Measurements from ENCODE around the gene FITM1.
A peak's percentile ranks its signal among the peaks of the same experiment; 100 is the strongest.

Gene FITM1

GRCh38 chr14:24088095-24088494 is 42.4 kb upstream of the FITM1 start:
- no peak overlapping the region for H2AFZ ChIP-seq
- TF ChIP-seq CTCF (IDR thresholded peaks at IDR 0.05): no peak
- no peak overlapping the region for H3K4me2 ChIP-seq (ENCODE audit: low read length)
- H3K27ac ChIP-seq: no peak overlapping the region
- H3K9ac ChIP-seq: no peak overlapping the region
- no peaks in the 10 kb centered on the region for H3K9me3 ChIP-seq (ENCODE audit: control insufficient read depth, low read length)
- H3K36me3 ChIP-seq (ENCODE audit: control insufficient read depth, insufficient read depth, low read length): no peaks in the 10 kb centered on the region
- H3K4me1 ChIP-seq: peaks cover 3% of the 10 kb centered on the region
- H3K79me2 ChIP-seq: no peaks in the 10 kb centered on the region
- H3K27me3 ChIP-seq (ENCODE audit: control insufficient read depth, insufficient read depth, low read length): no peaks in the 10 kb centered on the region
- no peak overlapping the region for H3K4me3 ChIP-seq (ENCODE audit: low read depth, low read length)

- no peak overlapping the region for H2AFZ ChIP-seq
- TF ChIP-seq CTCF (IDR thresholded peaks at IDR 0.05): no peak
- H3K4me2 ChIP-seq (ENCODE audit: low read length): peak overlapping the region; percentile 22
- peaks cover 9% of the 10 kb centered on the region for H3K4me1 ChIP-seq
- H3K4me3 ChIP-seq (ENCODE audit: low read depth, low read length): no peak overlapping the region
- H3K36me3 ChIP-seq (ENCODE audit: control insufficient read depth, insufficient read depth, low read length): no peaks in the 10 kb centered on the region
- no peak overlapping the region for H3K9ac ChIP-seq
- H3K9me3 ChIP-seq (ENCODE audit: control insufficient read depth, low read length): no peaks in the 10 kb centered on the region
- H3K79me2 ChIP-seq: no peaks in the 10 kb centered on the region
- H3K27me3 ChIP-seq (ENCODE audit: control insufficient read depth, insufficient read depth, low read length): no peaks in the 10 kb centered on the region
- H3K27ac ChIP-seq: no peak overlapping the region
These were observed 40.6 kb upstream of the FITM1 start for GRCh38 chr14:24089890-24090289.

GRCh38 chr14:24092110-24092504 is 38.4 kb upstream of the FITM1 start:
- no peaks in the 10 kb centered on the region for H3K36me3 ChIP-seq (ENCODE audit: control insufficient read depth, insufficient read depth, low read length)
- peaks cover 8% of the 10 kb centered on the region for H3K79me2 ChIP-seq
- no peaks in the 10 kb centered on the region for H3K27me3 ChIP-seq (ENCODE audit: control insufficient read depth, insufficient read depth, low read length)
- H3K27ac ChIP-seq: no peak overlapping the region
- peaks cover 15% of the 10 kb centered on the region for H3K4me1 ChIP-seq
- no peak overlapping the region for H3K4me2 ChIP-seq (ENCODE audit: low read length)
- H3K9ac ChIP-seq: no peak overlapping the region
- no peaks in the 10 kb centered on the region for H3K9me3 ChIP-seq (ENCODE audit: control insufficient read depth, low read length)
- no peak for TF ChIP-seq CTCF (IDR thresholded peaks at IDR 0.05)
- H2AFZ ChIP-seq: no peak overlapping the region
- H3K4me3 ChIP-seq (ENCODE audit: low read depth, low read length): no peak overlapping the region

- no peak for TF ChIP-seq CTCF (IDR thresholded peaks at IDR 0.05)
These were observed 37.8 kb upstream of the FITM1 start for GRCh38 chr14:24092505-24093206.

More at GRCh38 chr14:24092505-24093206, 37.8 kb upstream of the FITM1 start:
- Histone ChIP-seq H3K4me1 (peaks cover 15% of the 10 kb centered on the region), H3K9me3 (ENCODE audit: control insufficient read depth, low read length) (no peaks in the 10 kb centered on the region), H3K4me2 (ENCODE audit: low read length) (no peak overlapping the region), H3K27me3 (ENCODE audit: control insufficient read depth, insufficient read depth, low read length) (no peaks in the 10 kb centered on the region), H2AFZ (no peak overlapping the region), H3K27ac (peak overlapping the region; percentile 7), H3K4me3 (ENCODE audit: low read depth, low read length) (no peak overlapping the region), H3K9ac (no peak overlapping the region), H3K79me2 (peaks cover 8% of the 10 kb centered on the region), H3K36me3 (ENCODE audit: control insufficient read depth, insufficient read depth, low read length) (no peaks in the 10 kb centered on the region)
